ENCODE measurements around the gene NCKAP5. TPM values are rescaled to one million over a fixed set of nuclear protein-coding genes. Genes with fewer than 3 reads are reported as not detected.
"Not testable (repeated sequence)": the region's sequence is repeated elsewhere in the genome, so short reads cannot be mapped to it uniquely, and the experiment has no call there.

NCKAP5 gene
- polyA plus RNA-seq, 2 of the 4 experiments (the other 2 are of a cell fraction) = 3.0 to 4.1 TPM

GRCh38 chr2:132701810-132702209 lies 866.5 kb downstream of the NCKAP5 start:
- POLR2A ChIA-PET = no interaction called here
- Histone ChIP-seq H3K4me2 (no peak overlapping the region), H3K4me1 (no peaks in the 10 kb centered on the region), H3K9me3 (no peaks in the 10 kb centered on the region), H3K4me3 (no peak overlapping the region), H3K27ac (no peak overlapping the region)
- FAIRE-seq (no peak), DNase-seq (ENCODE audit: low read depth in 1 of 2, low spot score in 1 of 2) (no peak), ATAC-seq (no peak)
- no peak for TF ChIP-seq MAFK (IDR thresholded peaks at IDR 0.05; ENCODE audit: partially characterized antibody)
- TF ChIP-seq NR3C1 (IDR thresholded peaks at IDR 0.05) = no peak
- no peak for TF ChIP-seq HMGXB4 (CRISPR knock-in tag; IDR thresholded peaks at IDR 0.05; ENCODE audit: borderline replicate concordance)
- TF ChIP-seq JUNB (IDR thresholded peaks at IDR 0.05) = no peak
- TF ChIP-seq EHF (CRISPR knock-in tag; IDR thresholded peaks at IDR 0.05) = no peak
- no peak for TF ChIP-seq BCL3 (IDR thresholded peaks at IDR 0.05)
- no peak for TF ChIP-seq HDAC2 (IDR thresholded peaks at IDR 0.05)
- 39% methylated on average over 2 of the region's 2 CpGs for WGBS (ENCODE audit: missing lambda C conversion rate)
- CTCF ChIA-PET = no interaction called here

GRCh38 chr2:132699802-132700201 lies 868.5 kb downstream of the NCKAP5 start:
- POLR2A ChIA-PET; FAIRE-seq; ATAC-seq; H3K4me3 ChIP-seq; DNase-seq (ENCODE audit: low read depth in 1 of 2, low spot score in 1 of 2); H3K27ac ChIP-seq; H3K4me1 ChIP-seq; H3K9me3 ChIP-seq; H3K4me2 ChIP-seq: not testable (repeated sequence)
- 75% methylated on average over 2 of the region's 2 CpGs for WGBS (ENCODE audit: missing lambda C conversion rate)
- CTCF ChIA-PET = interaction anchor here (1.6 kb wide), 1 partner anchor 21 kb away, joined by 4 read pairs; no protein-coding TSS in a partner anchor

- CTCF ChIA-PET = interaction anchor here (1.6 kb wide), 1 partner anchor 20 kb away, joined by 4 read pairs; no protein-coding TSS in a partner anchor
- H3K4me3 ChIP-seq; POLR2A ChIA-PET; H3K4me1 ChIP-seq; DNase-seq (ENCODE audit: low read depth in 1 of 2, low spot score in 1 of 2); H3K9me3 ChIP-seq; H3K27ac ChIP-seq; H3K4me2 ChIP-seq; FAIRE-seq; ATAC-seq: not testable (repeated sequence)
- WGBS (ENCODE audit: missing lambda C conversion rate) = 53% methylated on average over 3 of the region's 3 CpGs
Measured at GRCh38 chr2:132698347-132698746, 869.9 kb downstream of the NCKAP5 start.

- DNase-seq (ENCODE audit: low read depth in 1 of 2, low spot score in 1 of 2) (no peak), ATAC-seq (no peak), FAIRE-seq (no peak)
- no peaks in the 10 kb centered on the region for H3K4me1 ChIP-seq
- CTCF ChIA-PET = no interaction called here
- no peak overlapping the region for H3K4me3 ChIP-seq
- no peak for TF ChIP-seq ESRRA (IDR thresholded peaks at IDR 0.05; ENCODE audit: borderline replicate concordance, low read length)
- TF ChIP-seq ELK1 (IDR thresholded peaks at IDR 0.05; ENCODE audit: low read depth, low read length) = no peak
- no peak for TF ChIP-seq HMGXB4 (CRISPR knock-in tag; IDR thresholded peaks at IDR 0.05; ENCODE audit: borderline replicate concordance)
- TF ChIP-seq MAZ (IDR thresholded peaks at IDR 0.05; ENCODE audit: borderline replicate concordance, low read depth, low read length) = no peak
- TF ChIP-seq EHMT2 (IDR thresholded peaks at IDR 0.05; ENCODE audit: low read depth) = no peak
- TF ChIP-seq EHF (CRISPR knock-in tag; IDR thresholded peaks at IDR 0.05) = no peak
- TF ChIP-seq RNF2 (IDR thresholded peaks at IDR 0.05; ENCODE audit: borderline replicate concordance, low read depth) = no peak
- TF ChIP-seq JUN (IDR thresholded peaks at IDR 0.05) = no peak
- H3K27ac ChIP-seq = no peak overlapping the region
- no peaks in the 10 kb centered on the region for H3K9me3 ChIP-seq
- 46% methylated on average over 4 of the region's 4 CpGs for WGBS (ENCODE audit: missing lambda C conversion rate)
- no peak overlapping the region for H3K4me2 ChIP-seq
- POLR2A ChIA-PET = no interaction called here
Measured at GRCh38 chr2:132697556-132698205, 870.6 kb downstream of the NCKAP5 start.

All from A549 (cell line).